ENCODE results near the gene CYP8B1. TPM values are rescaled to one million over a fixed set of nuclear protein-coding genes. Genes with fewer than 3 reads are reported as not detected.
A peak's percentile ranks its signal among the peaks of the same experiment; 100 is the strongest.

CYP8B1 gene
- total and polyA plus RNA-seq, 9 of the 15 experiments (the other 6 are each of a cell fraction or from before 2014, with no cell fraction given), result 0.04 TPM; not detected in 8

DNA sequence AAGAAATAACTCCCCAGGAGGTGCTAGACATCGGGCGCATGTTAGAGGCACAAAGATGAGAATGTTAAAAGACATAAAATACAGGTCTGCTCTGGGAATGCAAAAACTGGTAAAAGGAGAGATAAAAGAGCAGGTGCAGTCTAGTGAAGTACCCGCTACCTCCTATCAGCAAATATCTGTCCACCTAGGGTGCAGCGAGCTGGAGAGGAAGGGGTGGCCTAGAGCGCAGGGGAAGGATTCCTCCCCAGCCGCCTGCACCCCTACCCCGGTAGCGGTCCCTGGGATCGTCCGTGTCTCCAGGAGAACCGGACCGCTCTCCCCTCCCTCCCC, 30.0 kb upstream of the CYP8B1 start:
- Histone ChIP-seq H3K9me3 (replicated peaks; ENCODE audit: control insufficient read depth, insufficient read depth, low read depth, low read length) (no peaks in the 10 kb centered on the region), H3K36me3 (ENCODE audit: control insufficient read depth, insufficient read depth, low read length) (no peaks in the 10 kb centered on the region), H3K27me3 (ENCODE audit: control insufficient read depth in 2 of 2, insufficient read depth in 2 of 2, low read length in 2 of 2) (peaks cover 26 to 33% of the 10 kb centered on the region in 2 experiments), H3K9me1 (ENCODE audit: control insufficient read depth, insufficient read depth, low read length) (no peaks in the 10 kb centered on the region), H3K4me1 (replicated peaks in 1 of 2; ENCODE audit: control insufficient read depth in 2 of 2, insufficient read depth in 2 of 2, low read length in 2 of 2) (peaks cover 0 to 14% of the 10 kb centered on the region in 2 experiments; a peak in 2 of 5 replicates), H3K79me2 (ENCODE audit: control insufficient read depth, insufficient read depth, low read length) (no peaks in the 10 kb centered on the region), H3K4me2 (ENCODE audit: insufficient read depth, low read length) (no peak overlapping the region), H3K9ac (ENCODE audit: insufficient read depth in 1 of 2, low read depth in 2 of 2, low read length in 2 of 2) (no peak overlapping the region), H4K20me1 (replicated peaks; ENCODE audit: control insufficient read depth, insufficient read depth, low read length) (0 out of 2 replicates have a peak, but pooled peaks cover 4% of the 10 kb centered on the region), H2AFZ (ENCODE audit: low read depth, low read length) (0 out of 2 replicates have a peak overlapping the region, but pooled peaks have one; percentile 33), H3K27ac (ENCODE audit: extremely low read depth, low read depth, low read length) (no peak overlapping the region), H3K4me3 (no peak overlapping the region)
- no peak for TF ChIP-seq ZNF217 (CRISPR knock-in tag; IDR thresholded peaks at IDR 0.05)
- TF ChIP-seq ZNF316 (IDR thresholded peaks at IDR 0.05), result no peak
- no peak for TF ChIP-seq GTF2E2 (tag; IDR thresholded peaks at IDR 0.05)
- TF ChIP-seq SP2 (IDR thresholded peaks at IDR 0.05; ENCODE audit: extremely low read depth, low read depth, low read length, poor library complexity, severe bottlenecking), result no peak
- TF ChIP-seq ZNF584 (CRISPR knock-in tag; IDR thresholded peaks at IDR 0.05; ENCODE audit: low read depth), result no peak
- TF ChIP-seq ZNF146 (CRISPR knock-in tag; IDR thresholded peaks at IDR 0.05; ENCODE audit: unreplicated experiment), result no peak
- TF ChIP-seq, protein P1, sequence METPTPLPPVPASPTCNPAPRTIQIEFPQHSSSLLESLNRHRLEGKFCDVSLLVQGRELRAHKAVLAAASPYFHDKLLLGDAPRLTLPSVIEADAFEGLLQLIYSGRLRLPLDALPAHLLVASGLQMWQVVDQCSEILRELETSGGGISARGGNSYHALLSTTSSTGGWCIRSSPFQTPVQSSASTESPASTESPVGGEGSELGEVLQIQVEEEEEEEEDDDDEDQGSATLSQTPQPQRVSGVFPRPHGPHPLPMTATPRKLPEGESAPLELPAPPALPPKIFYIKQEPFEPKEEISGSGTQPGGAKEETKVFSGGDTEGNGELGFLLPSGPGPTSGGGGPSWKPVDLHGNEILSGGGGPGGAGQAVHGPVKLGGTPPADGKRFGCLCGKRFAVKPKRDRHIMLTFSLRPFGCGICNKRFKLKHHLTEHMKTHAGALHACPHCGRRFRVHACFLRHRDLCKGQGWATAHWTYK (CRISPR knock-in tag; IDR thresholded peaks at IDR 0.05), result no peak
- no peak for TF ChIP-seq IFI16 (CRISPR knock-in tag; IDR thresholded peaks at IDR 0.05)
- TF ChIP-seq MAFG (tag; conservative IDR thresholded peaks at IDR 0.05), result no peak
- no peak for TF ChIP-seq BRCA1 (IDR thresholded peaks at IDR 0.05)
- no peak for TF ChIP-seq BRCA1 (CRISPR knock-in tag; IDR thresholded peaks at IDR 0.05)
- FAIRE-seq, result no peak
- 16% methylated on average over 11 of the region's 12 CpGs for WGBS (ENCODE audit: insufficient coverage, low coverage, missing lambda C conversion rate)
- in situ Hi-C loops (cut with MboI) (no loop called here), intact Hi-C loops (cut with micrococcal nuclease) (no loop called here)
- ATAC-seq, result no peak
- ChIA-PET POLR2A (no interaction called here), CTCF (ENCODE audit: low intra/inter-chr PET ratio) (no interaction called here)
- BruUV-seq (replicated peaks), result no TSS peak
- no peak for DNase-seq (ENCODE audit: extremely low read depth in 1 of 4, low spot score in 3 of 4)

Data from K562 (cell line).